K562 (cell line): ENCODE results near the gene ANKLE1. TPM values are rescaled to one million over a fixed set of nuclear protein-coding genes. Genes with fewer than 3 reads are reported as not detected.
A peak's percentile ranks its signal among the peaks of the same experiment; 100 is the strongest.

Source experiments
- ARID1B ChIP-seq: fragments of 450-650 bp; IDR thresholded peaks from 2 replicates; pipeline ENCODE4 v1.6.1; 2016; ENCODE audit warnings: antibody characterized with exemption, mild to moderate bottlenecking, inconsistent platforms
- ATF4 ChIP-seq: fragments of 450-650 bp; formaldehyde crosslinking; IDR thresholded peaks from 2 replicates; pipeline ENCODE4 v1.4.0; 2022; ENCODE audit warnings: mild to moderate bottlenecking, moderate library complexity
- BHLHE40 ChIP-seq: IDR thresholded peaks from 2 replicates; pipeline ENCODE4 v1.6.1; 2011; ENCODE audit warnings: low read length, improper control_type of control experiment
- CREB3L1 ChIP-seq: fragments of 450-650 bp; IDR thresholded peaks from 2 replicates; pipeline ENCODE4 v1.6.1; 2014; ENCODE audit warnings: low read depth, mild to moderate bottlenecking, moderate library complexity, borderline replicate concordance
- CREB5 ChIP-seq: fragments of 250-450 bp; sonication (Bioruptor Pico); IDR thresholded peaks from 2 replicates; pipeline ENCODE4 v1.5.0; 2020; ENCODE audit warnings: mild to moderate bottlenecking
- CXXC5 ChIP-seq: fragments of 250-450 bp; sonication (Bioruptor Pico); IDR thresholded peaks from 2 replicates; pipeline ENCODE4 v1.8.0; 2022; ENCODE audit warnings: inconsistent platforms, mild to moderate bottlenecking, moderate library complexity
- DLX4 ChIP-seq: fragments of 250-450 bp; sonication (Bioruptor Pico); IDR thresholded peaks from 2 replicates; pipeline ENCODE4 v1.6.1; 2021; ENCODE audit warnings: mild to moderate bottlenecking
- DNMT1 ChIP-seq: fragments of 450-650 bp; IDR thresholded peaks from 2 replicates; pipeline ENCODE4 v1.6.1; 2016; ENCODE audit warnings: antibody characterized with exemption, mild to moderate bottlenecking
- ELK3 ChIP-seq: fragments of 450-650 bp; formaldehyde crosslinking; IDR thresholded peaks from 2 replicates; pipeline ENCODE4 v1.4.0; 2020; ENCODE audit warnings: mild to moderate bottlenecking
- FOXO4 ChIP-seq: fragments of 450-650 bp; formaldehyde crosslinking; IDR thresholded peaks from 2 replicates; pipeline ENCODE4 v1.4.0; 2020; ENCODE audit warnings: mild to moderate bottlenecking, moderate library complexity
- GABPB2 ChIP-seq: fragments of 250-450 bp; sonication (Bioruptor Pico); conservative IDR thresholded peaks from 2 replicates; pipeline ENCODE4 v1.5.1; 2021; ENCODE audit warnings: mild to moderate bottlenecking
- KAT7 ChIP-seq: sonication (generic); formaldehyde crosslinking; IDR thresholded peaks from 2 replicates; pipeline ENCODE4 v1.8.0; 2022; ENCODE audit warnings: missing genetic modification reagents, mild to moderate bottlenecking, borderline replicate concordance
- L3MBTL2 ChIP-seq: fragments of 450-650 bp; IDR thresholded peaks from 2 replicates; pipeline ENCODE4 v1.6.1; 2016; ENCODE audit warnings: mild to moderate bottlenecking, moderate library complexity
- NR1H2 ChIP-seq: sonication (generic); formaldehyde crosslinking; IDR thresholded peaks from 2 replicates; pipeline ENCODE4 v1.4.0; 2020; ENCODE audit warnings: mild to moderate bottlenecking, missing genetic modification reagents
- POLR2A ChIP-seq: fragments of 450-650 bp; conservative IDR thresholded peaks from 2 replicates; pipeline ENCODE4 v1.6.1; 2016
- RBBP5 ChIP-seq: fragments of 200-600 bp; sonication (generic); IDR thresholded peaks from 2 replicates; pipeline ENCODE4 v1.6.1; 2012; ENCODE audit warnings: borderline replicate concordance, mild to moderate bottlenecking, low read length, control low read depth, inconsistent platforms; ENCODE audit not compliant: insufficient read depth, poor library complexity, severe bottlenecking
- ZNF609 ChIP-seq: sonication (generic); formaldehyde crosslinking; IDR thresholded peaks from 2 replicates; pipeline ENCODE4 v1.8.1; 2023; ENCODE audit warnings: missing genetic modification reagents, mild to moderate bottlenecking, borderline replicate concordance
- polyA plus RNA-seq, 8 experiments: library from polyadenylated mRNA; depleted of rRNA in 4 of 8; stranded (reverse) in 5 of 8; unstranded in 3 of 8; fragments of >200 nt; fragmentation: Nextera tagmentation in 2 of 8; fragmentation: Illumina TruSeq in 1 of 8; extraction: Ambion mirVana in 2 of 8; extraction: Trizol in 1 of 8; gene quantifications; 2 replicates each; pipeline versions ENCODE4 v1.2.1 to v1.2.3, GENCODE V29; 2011 to 2014; ENCODE audit warnings: inconsistent platforms in 1 of 8, missing spikeins in 1 of 8
- total RNA-seq, 7 experiments: library from RNA; depleted of rRNA in 6 of 7; stranded (reverse); fragments of >200 nt in 6 of 7; fragmentation: Illumina TruSeq in 2 of 7; extraction: Trizol in 2 of 7; gene quantifications; 2 replicates each; pipeline versions ENCODE4 v1.2.1 to v1.2.3, GENCODE V29; 2011 to 2021; ENCODE audit warnings: low replicate concordance in 1 of 7

The ANKLE1 gene
- total and polyA plus RNA-seq, 9 of the 15 experiments (the other 6 are each of a cell fraction or from before 2014, with no cell fraction given): 0.63 to 9.2 (median 2.9) TPM

GRCh38 chr19:17306285-17306714 lies 24.6 kb downstream of the ANKLE1 start (continued):
- TF ChIP-seq ATF4 (CRISPR knock-in tag) (no peak), CREB3L1 (no peak; the same call in 1 of the 2 replicates), GABPB2 (CRISPR knock-in tag) (no peak), ELK3 (CRISPR knock-in tag) (no peak), CXXC5 (no peak), ARID1B (0 out of 2 replicates have a peak, but pooled peaks have one; percentile 8), FOXO4 (CRISPR knock-in tag) (no peak), L3MBTL2 (peak; percentile 91), BHLHE40 (no peak), ZNF609 (CRISPR knock-in tag) (no peak), POLR2A (0 out of 2 replicates have a peak, but pooled peaks have one; percentile 5), NR1H2 (CRISPR knock-in tag) (no peak), RBBP5 (peak; percentile 74), CREB5 (CRISPR knock-in tag) (no peak), DLX4 (no peak), KAT7 (CRISPR knock-in tag) (0 out of 2 replicates have a peak, but pooled peaks have one; percentile 13), DNMT1 (no peak)
